Stimulated activated CD8-positive, alpha-beta memory T cell treated with anti-CD3 and anti-CD28 coated beads, Interleukin-4, amount 100 ng/mL, for 48 hours (primary cell): ENCODE measurements around the gene SH3RF1.

Source experiments
- DNase-seq: peaks from one replicate; pipeline ENCODE4 v3.0.0-alpha.2; 2020

The SH3RF1 gene

DNA sequence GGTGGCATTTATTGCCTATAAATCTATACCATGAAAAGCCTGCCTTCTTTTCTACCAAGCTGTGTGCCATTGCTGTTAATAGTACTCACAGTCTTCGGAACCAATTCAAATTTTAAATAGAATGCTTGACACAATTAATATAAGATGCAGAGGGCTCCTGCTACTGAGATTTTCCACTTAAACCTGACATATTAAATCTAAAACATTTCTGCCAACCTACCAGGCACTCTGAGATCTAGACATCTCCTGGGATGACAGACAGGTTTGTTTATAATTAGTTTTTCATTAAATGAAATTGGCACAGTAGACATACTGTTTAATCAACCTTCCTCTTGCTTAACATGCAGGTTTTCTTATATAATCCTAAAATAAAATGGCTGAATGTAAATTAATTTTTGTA is 143.4 kb downstream of the SH3RF1 start:
- DNase-seq: no peak

DNA sequence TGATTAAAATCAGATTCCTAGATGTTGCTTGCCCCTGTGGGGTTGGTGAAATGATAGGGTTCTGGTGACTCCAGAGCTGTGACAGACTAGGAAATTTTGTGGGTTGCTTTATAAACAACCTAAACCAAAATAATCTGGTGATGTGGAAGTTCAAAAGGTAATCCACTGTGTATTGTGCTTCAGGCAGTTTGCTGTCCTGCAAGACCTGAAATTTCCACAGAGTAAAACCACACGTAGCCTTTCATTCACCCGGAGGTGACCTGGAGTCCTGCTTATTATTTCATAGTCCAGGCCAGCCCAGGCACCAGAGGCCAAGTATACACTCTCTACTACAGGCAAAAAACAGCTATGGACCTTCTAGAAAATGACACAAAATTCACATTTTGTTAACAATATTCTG is 146.1 kb downstream of the SH3RF1 start:
- DNase-seq: no peak

DNA sequence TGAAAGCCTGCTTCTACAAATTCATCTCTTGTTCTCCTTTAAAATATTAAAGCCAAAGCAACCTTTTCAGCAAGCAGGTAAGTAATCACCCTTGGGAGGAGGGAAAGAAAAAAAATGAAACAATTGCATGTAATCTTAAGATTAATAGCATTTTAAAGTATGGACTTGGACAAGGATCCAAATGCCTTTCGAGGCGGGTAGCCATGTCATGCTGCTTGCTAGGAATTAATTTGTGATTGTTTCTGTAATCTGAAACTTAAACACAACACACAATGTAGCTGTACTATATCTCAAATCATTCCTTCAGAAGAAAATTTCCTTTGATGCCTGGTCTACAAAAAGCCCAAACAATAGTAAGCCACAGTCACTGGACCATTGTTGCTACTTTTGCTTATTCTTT is 148.3 kb downstream of the SH3RF1 start:
- no peak for DNase-seq

DNA sequence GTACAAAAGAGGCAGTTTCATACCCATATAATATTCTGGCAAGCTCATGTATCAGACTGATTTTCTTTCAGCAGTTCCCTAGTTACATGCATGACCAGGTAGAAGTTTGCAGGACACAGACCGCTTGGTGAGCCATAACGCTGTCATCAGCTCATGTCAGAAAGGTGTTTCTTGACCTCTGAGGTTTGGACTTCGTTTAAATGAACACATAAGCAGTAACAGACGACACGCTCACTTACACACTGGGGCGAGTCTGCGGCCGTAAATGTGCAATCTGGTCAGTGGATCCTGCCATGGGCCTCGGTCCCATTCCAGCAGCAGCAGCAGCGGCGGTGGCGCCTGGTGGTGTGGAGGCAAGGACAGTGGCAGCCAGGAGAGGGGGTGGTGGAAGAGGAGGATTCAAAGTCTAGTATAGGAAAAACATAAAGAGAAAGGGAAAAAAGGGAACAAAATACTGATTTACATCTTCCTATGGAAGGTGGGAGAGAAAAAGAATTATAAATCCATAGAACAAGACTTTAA is 148.8 kb downstream of the SH3RF1 start:
- no peak for DNase-seq

DNA sequence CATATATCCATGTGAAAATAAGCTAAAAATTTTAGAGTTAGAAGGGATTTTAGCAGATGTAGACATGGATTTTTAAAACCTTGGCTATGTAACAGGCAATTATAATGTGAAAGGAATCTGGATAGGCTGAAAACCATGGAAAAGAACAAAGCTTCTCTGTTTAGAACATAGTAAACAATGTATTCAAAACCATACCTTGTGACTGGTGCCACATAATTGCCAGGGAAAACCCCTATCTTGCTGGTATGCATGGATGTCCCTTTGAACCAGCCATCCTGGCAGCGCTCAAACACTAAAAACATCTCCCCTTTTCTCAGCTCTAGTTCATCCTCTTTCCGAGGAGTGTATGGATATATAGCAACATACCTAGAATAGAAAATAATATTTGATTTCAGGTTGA is 150.1 kb downstream of the SH3RF1 start:
- no peak for DNase-seq

DNA sequence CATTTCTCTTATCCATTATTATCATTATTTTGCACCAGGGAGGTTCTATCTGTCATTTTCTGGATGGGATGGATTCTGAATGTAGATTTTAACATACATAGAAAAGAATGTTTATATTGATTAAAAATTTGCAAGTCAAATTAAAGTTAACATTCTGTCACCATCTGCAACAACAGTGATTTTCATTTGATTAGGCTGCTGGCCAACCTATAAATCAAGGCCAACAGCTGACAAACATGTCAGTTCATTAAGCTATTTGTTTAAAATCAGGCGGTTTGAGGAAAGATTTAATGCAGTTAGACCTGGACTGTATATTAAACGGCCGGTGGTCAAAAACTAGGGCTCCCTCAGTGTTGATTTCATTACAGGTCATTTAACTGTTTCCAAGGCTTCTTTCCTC is 151.2 kb downstream of the SH3RF1 start:
- no peak for DNase-seq

DNA sequence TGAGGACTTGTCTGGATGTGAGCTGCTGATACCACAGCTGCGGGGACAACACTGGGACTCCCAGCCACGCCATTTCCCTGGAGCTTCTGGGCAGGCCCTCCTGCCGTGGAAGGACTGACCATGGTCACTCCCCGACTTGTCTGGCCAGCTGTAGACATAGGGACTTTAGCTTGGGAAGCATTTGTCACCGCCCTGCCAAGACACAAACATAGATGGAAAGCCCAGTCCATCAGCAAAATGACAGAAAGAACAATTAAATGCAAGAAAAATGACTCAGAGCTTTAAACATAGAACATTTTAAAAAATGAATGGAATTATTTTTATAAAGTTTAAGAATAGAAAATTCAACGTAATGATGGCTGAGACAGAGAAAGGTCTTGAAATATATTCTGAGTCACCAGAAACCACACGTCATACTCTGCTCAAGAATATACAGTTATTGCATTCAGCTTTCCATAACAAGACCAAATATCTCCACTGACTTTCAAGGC is 153.1 kb downstream of the SH3RF1 start:
- DNase-seq: no peak

DNA sequence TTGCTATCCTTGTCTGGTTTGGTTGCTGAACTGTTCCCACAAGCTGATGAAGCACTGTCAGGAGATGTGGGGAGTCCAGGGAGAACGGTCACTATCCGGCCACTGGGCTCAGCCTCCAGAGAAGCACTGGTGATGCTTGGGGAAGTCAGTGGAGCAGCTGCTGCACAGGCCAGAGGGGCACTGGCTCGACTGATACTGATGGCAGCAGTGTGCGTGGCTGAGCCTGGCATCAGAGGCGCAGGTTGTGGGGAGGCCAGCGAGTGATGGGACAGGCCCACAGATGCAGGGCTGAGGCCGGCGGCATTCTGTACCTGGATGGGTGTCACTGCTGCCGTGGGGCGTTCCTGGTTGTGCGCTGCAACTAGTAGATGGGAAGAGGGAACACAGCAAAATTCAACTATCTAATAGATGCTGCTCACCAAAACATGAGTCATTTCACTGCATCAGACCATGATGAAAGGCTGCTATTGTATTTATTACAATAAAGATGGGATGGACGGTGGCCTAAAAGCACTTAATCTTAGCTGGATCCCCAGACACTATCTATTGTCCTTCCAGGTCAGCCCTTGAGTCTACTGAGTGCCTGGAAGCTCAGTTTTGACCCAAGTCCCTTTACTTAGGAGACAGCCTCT is 154.4 kb downstream of the SH3RF1 start:
- no peak for DNase-seq

DNA sequence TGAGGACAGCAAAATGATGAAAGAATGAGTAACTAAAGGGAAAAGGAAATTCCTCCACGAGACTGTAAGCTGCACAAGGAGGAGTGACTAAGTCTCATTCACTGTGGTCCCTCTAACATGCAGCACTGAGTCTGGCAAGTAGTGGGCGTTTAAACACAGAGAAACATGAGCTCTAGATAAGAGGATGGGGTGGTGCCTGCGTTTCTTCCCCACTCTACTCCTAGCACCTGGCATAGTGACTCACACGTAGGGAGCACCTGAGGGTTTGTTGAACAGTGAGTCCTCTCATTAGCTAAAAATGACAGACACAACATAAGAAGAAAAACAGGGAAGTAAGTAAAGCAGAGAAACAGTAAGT is 154.9 kb downstream of the SH3RF1 start:
- DNase-seq: no peak

DNA sequence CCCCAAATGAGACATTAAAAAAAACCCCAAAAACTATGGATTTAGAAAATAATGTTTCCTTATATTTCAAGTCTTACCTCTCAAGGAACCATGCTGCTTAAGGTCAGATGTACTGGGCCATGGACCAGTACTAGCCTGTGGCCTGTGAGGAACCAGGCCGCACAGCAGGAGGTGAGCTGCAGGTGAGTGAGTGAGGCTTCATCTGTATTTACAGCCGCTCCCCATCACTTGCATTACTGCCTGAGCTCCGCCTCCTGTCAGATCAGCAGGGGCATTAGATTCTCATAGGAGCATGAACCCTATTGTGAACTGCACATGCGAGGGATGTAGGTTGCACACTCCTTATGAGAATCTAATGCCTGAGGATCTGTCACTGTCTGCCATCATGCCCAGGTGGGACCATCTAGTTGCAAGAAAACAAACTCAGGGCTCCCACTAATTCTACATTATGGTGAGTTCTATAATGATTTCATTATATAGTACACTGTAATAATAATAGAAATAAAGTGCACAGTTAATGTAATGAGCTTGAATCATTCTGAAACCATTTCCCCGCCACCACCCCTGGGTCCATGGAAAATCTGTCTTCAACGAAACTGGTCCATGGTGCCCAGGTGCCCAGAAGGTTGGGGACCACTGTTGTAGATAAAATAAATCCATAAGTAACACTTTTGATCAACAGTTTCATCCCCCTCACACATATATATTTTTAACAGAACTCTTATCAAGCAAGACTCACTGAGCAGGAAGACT is 155.4 kb downstream of the SH3RF1 start:
- DNase-seq: no peak

DNA sequence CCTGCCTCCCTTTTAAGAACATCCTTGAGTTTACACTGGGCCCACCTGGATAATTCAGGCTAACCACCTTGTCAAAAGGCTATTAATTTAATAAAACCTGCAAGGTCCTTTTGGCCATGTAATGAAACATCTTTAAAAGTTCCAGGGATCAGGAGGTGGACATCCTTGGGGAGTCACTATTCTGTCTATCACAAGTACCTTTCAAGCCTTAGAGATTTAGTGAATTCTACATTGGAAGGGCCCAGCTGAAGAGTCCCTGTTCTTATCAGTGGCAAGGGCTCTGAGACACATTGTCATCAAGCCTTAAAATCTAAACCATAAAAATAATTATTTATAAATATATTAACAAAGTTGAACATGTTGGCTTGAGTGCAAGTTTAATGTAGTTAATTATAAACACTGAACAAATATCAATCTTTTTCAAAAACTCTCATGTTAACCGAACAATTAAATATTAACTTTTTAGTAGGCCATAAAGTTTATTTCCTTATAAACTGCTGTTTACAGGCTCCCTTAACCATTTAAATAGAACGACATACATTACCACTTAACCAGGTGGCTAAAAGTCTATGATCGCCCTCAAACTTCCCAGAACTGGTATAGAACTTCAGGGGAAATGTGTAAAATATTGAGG is 156.3 kb downstream of the SH3RF1 start:
- DNase-seq: no peak

DNA sequence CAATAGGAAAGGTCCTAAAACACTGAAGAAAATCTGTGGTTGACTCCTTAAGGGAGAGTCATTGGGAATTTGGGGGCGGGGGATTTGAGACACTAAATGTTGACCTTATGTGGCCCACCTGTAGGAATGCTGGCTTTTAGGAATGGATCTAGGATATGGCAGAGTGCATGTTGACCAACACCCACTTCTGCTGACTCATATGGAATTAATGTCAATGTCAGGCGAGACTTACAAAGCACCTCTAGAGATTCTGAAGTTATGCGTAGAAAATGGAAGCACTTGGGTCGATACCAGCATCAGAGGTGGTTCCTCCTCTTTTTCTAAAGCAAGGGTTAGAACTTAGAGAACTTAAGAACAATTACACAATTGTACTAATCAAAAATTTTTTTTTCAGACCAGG is 160.1 kb downstream of the SH3RF1 start:
- no peak for DNase-seq

DNA sequence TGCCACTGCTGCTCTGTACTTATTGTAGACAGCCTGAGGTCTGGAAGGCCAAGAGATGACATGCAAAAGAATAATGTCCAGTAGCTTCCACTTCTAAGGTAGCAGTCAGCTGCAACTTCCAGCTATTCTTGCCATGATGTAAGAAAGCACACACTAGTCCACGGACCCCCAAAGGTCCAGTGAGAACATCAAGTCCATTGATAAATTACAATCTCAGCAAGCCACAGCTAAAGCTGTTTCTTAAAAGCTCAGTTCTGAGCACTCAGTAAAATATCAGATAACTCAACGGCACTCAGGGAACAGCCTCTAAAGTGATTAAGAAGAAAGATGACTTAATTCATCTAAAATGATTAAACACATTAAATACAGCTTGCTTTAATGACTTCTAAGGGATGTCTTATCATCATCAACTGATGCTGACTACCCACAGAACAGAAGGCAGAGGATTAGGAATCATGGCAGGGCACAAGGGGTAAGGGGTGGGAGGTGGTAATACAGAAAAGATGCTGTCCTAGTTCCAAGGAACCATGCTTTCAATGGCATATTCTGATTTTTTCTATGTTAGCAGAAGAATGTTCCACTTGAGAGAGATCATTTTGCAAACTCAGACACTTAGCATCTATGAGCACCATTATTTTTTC is 161.6 kb downstream of the SH3RF1 start:
- no peak for DNase-seq

DNA sequence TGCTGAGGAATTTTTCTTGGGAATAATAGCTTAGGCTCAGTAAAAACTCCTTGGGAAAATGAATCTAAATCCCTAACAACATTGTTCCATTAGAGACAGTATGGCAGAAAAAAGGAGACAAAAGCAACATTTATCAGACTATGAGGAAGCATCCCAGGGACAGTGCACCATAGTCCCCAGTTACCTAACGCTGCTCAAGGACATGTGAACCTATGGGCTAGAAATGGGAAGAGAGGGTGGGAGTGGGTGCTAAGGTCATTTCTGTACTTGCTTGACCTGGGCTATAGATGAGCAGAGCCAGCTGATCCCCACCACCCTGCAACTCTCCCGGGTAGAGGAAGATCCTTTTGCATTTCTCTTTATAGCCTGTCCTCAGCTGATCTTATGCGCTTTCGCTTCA is 162.5 kb downstream of the SH3RF1 start:
- no peak for DNase-seq

DNA sequence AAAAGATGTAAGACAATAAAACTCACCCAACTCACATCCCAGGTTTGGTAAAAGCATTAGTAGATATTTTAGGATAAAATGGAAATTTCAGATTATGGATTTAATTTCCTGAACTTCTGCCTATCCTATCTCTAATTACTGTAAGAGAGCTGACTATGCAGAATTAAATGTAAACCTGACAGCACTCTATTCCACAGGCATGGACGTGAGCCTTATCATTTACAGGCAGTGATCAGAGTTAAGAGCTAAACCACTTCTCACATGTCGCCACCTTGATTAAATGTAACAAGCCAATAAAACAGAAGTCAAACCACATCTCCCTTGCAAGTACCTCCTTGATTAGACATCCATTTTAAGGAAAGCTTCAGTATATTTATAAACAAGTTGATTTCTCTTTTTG is 163.2 kb downstream of the SH3RF1 start:
- no peak for DNase-seq

DNA sequence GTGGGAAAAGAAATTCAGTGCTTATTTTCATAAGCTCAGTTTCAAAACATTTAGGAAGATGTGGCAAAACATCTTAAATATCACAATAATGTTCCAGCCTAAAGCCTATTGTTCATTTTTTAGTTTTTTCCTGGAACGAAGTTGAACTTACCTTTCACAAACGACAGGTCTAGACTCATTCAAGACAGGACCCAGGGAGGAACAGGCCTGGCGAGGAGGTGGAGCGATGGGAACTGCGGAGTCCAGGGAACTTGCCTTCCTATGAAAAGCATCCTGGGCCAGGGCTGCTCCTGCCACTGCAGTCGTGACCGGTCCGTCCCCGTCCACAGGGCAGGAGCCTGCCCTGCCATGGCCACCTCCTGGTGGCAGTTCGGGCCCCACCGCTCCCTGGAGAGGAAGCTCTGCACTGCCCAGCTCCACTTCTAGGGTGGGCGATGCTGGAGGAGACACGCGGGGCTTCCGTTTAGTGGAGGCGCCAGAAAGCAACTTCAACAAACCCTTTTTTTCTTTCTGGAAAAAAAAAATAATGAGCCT is 164.0 kb downstream of the SH3RF1 start:
- no peak for DNase-seq

DNA sequence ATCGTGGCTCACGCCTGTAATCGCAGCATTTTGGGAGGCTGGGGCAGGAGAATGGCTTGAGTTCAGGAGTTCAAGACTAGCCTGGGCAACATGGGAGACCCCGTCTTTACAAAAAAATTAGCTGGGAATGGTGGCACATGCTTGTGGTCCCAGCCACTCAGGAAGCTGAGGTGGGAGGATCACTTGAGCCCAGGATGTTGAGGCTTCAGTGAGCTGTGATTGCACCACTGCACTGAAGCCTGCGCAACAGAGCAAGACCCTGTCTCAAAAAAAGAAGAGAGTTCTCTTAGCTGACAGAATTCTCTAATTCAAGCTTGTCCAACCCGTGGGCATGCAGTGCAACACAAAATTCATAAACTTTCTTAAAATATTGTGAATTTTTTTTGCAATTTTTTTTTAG is 165.1 kb downstream of the SH3RF1 start:
- DNase-seq: no peak

DNA sequence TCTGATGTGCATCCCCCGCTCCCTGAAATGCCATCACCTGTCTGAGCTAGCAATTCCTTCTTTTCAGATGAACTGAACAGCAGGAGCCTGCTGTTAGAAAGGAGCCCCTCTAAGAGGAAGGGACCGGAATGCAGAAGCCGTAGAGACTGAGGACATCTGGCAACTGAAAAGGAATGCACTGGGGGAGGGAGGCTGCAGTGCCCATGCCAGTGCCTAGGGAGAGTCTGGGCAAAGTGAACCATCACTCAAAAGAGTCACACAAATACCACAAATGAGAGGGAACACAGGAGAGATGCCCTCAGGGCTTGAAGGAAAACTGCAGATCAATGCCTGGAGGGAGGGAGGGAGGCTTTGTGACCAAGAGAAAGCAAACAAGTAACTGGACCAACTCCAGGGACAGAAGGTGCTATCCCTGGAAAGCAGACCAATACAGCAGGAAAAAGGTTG is 166.8 kb downstream of the SH3RF1 start:
- no peak for DNase-seq

DNA sequence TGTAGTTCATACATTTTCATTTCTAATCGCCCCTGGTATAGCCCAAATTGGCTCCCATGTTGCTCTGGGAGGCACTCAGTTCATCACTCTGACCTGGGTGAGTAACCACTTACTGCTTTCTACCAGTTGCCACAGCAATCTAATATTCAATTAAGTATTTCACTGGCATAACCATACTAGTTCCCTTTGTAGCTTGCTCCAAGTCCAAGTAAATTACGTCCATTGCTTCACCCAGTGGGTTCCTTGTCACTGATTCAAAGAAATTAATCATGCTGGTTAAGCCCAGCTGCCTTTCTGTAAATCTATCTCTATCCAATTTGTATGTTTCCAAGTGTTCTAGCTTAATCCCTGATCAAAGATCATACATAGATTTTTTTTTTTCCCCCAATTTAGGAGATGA is 168.7 kb downstream of the SH3RF1 start:
- DNase-seq: no peak

DNA sequence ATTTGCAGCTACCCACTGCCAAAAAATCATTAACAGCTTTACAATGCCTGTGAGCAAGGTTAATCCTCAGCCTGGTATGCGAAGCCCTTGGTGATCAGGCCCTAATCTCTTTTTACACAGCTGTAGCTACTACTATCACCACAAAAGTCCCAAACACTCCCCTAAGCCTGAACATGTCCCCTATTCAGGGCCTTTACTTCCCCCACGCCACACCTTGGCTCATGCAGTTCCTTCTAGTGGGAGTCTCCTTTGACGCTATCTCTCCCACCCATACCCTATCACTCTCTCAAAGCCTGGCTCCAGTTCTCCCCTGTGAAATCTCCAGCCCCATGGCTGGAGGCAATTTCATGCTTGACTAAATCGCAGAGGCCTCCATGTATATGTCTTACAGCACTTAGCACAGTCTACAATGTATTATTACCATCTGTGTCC is 170.1 kb downstream of the SH3RF1 start:
- no peak for DNase-seq

DNA sequence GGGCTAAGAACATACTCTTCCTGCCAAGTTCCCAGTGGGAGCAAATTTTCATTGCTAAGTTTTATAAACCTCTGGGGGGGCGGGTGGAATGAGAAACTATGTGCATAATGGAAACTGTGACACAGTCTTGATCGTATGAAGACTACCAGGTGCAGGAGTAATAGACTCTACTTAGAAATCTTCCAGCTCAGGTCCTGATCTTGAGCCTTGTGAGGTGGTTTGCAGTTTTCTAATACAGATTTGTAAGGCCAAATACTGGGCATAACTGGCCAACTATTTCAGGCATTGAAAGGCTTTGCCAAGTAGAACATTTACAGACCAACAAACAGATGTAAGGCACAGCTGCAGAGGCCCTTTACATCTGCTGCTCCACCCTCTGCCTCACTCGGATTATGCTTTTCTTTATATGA is 171.0 kb downstream of the SH3RF1 start:
- DNase-seq: no peak

DNA sequence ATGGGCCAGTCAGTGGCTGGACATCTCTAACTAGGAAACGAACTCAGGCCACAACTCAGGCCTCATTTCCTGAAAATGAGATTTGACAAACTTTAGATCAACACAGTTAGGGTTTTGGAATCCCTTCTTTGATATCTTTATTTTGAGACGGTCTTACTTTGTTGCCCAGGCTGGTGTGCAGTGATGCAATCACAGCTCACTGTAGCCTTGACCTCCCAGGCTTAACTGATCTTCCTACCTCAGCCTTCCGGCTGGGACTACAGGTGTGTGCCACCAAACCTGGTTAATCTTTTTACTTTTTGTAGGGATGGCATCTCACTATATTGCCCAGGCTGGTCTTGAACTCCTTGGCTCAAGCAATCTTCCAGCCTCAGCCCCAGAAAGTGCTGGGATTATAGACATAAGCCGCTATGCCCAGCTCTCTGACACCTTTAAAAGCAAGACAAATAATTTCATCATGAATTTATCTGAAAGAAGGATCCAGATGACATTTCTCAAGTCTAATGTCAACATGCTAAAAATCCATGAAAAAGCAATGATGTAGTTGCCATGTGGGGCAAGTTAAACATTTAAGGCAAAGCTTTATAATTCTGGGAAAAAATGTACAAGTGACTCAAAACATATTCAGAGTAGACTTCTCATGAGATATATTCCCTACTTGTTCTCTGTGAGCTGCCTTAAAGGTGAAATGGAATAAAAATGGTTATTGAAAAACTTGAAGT is 171.6 kb downstream of the SH3RF1 start:
- DNase-seq: no peak

DNA sequence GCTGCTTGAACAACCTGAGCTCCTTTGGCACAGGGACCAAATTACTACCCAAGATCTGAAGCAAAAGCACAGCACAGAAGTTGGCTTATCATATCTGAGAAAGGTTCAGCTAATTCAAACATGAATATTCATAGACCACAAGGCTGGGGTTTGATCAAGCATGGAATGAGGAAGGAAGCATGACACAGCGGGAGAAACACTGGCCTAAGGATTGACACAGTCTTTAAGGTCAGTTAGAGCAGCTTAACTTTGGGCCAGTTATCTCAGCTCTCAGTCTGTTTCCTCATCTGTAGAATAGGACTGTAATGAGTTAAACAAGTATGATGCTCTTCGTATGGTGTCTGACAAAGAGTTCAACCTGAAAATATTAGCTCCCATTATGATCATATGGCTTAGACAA is 172.2 kb downstream of the SH3RF1 start:
- no peak for DNase-seq
